HEK293 (cell line): ENCODE results near the gene SLC66A2.
"Not testable (repeated sequence)": the region's sequence is repeated elsewhere in the genome, so short reads cannot be mapped to it uniquely, and the experiment has no call there.

Source experiments
- CTCF ChIA-PET: fragments of 350-600 bp; formaldehyde crosslinking; extraction: SDS; loops from one replicate; lab custom pipeline; 2021; ENCODE audit warnings: antibody characterized with exemption; lab: Yijun Ruan, JAX
- POLR2A ChIA-PET: fragments of 300-600 bp; formaldehyde crosslinking; extraction: SDS; loops from one replicate; lab custom pipeline; 2020; ENCODE audit warnings: antibody characterized with exemption, inconsistent platforms; lab: Yijun Ruan, JAX
- H3K27ac ChIP-seq: fragments of 200-500 bp; sonication (Bioruptor generic); 2 replicates; pipeline ENCODE4 v1.5.1; 2014; ENCODE audit warnings: low read depth, low read length, control low read depth, inconsistent platforms; ENCODE audit errors: extremely low read depth
- H3K36me3 ChIP-seq, 2 experiments: fragments of 200-500 bp in 1 of 2; sonication (Bioruptor generic) in 1 of 2; 1 replicate in 1 of 2; 2 replicates in 1 of 2; pipeline ENCODE4 v1.5.1; 2014 to 2017; ENCODE audit warnings: inconsistent platforms in 2 of 2, low read length in 2 of 2; ENCODE audit not compliant: control insufficient read depth in 2 of 2, insufficient read depth in 1 of 2
- H3K4me1 ChIP-seq: fragments of 200-500 bp; sonication (Bioruptor generic); 2 replicates; pipeline ENCODE4 v1.5.1; 2014; ENCODE audit warnings: mild to moderate bottlenecking, low read length, inconsistent platforms; ENCODE audit not compliant: control insufficient read depth, insufficient read depth
- H3K4me3 ChIP-seq: 2 replicates; pipeline ENCODE4 v1.5.1; 2011; ENCODE audit warnings: low read depth, mild to moderate bottlenecking, control low read depth, low read length, moderate library complexity
- H3K9me3 ChIP-seq: fragments of 200-500 bp; sonication (Bioruptor generic); 2 replicates; pipeline ENCODE4 v1.5.1; 2014; ENCODE audit warnings: low read depth, low read length, inconsistent platforms; ENCODE audit not compliant: control insufficient read depth, insufficient read depth
- GFI1B ChIP-seq: fragments of 450-650 bp; formaldehyde crosslinking; IDR thresholded peaks from 2 replicates; pipeline ENCODE4 v1.5.1; 2016; ENCODE audit warnings: missing biosample characterization, missing genetic modification characterization
- IKZF3 ChIP-seq: fragments of 450-650 bp; IDR thresholded peaks from 2 replicates; pipeline ENCODE4 v1.5.0; 2018; ENCODE audit warnings: missing biosample characterization, mild to moderate bottlenecking, missing genetic modification characterization, moderate library complexity
- KLF1 ChIP-seq: fragments of 450-650 bp; formaldehyde crosslinking; IDR thresholded peaks from 2 replicates; pipeline ENCODE4 v1.5.1; 2016; ENCODE audit warnings: missing biosample characterization, missing genetic modification characterization
- ZBTB48 ChIP-seq: fragments of 450-650 bp; formaldehyde crosslinking; IDR thresholded peaks from 2 replicates; pipeline ENCODE4 v1.5.1; 2016; ENCODE audit warnings: missing biosample characterization, missing genetic modification characterization
- ZNF10 ChIP-seq: fragments of 450-650 bp; formaldehyde crosslinking; IDR thresholded peaks from 2 replicates; pipeline ENCODE4 v1.5.1; 2017; ENCODE audit warnings: missing biosample characterization, missing genetic modification characterization
- ZNF19 ChIP-seq: fragments of 450-650 bp; formaldehyde crosslinking; IDR thresholded peaks from 2 replicates; pipeline ENCODE4; 2016; ENCODE audit warnings: missing biosample characterization, missing genetic modification characterization, low read depth
- ZNF302 ChIP-seq: fragments of 450-650 bp; formaldehyde crosslinking; IDR thresholded peaks from 2 replicates; pipeline ENCODE4 v1.5.1; 2016; ENCODE audit warnings: missing biosample characterization, missing genetic modification characterization, low read depth
- ZNF391 ChIP-seq: fragments of 450-650 bp; formaldehyde crosslinking; IDR thresholded peaks from 2 replicates; pipeline ENCODE4 v1.5.1; 2016; ENCODE audit warnings: low read depth, missing biosample characterization, missing genetic modification characterization, borderline replicate concordance
- ZNF394 ChIP-seq: fragments of 450-650 bp; formaldehyde crosslinking; IDR thresholded peaks from 2 replicates; pipeline ENCODE4 v1.5.1; 2016; ENCODE audit warnings: missing biosample characterization, missing genetic modification characterization, mild to moderate bottlenecking, moderate library complexity, borderline replicate concordance
- ZNF510 ChIP-seq: fragments of 450-650 bp; formaldehyde crosslinking; IDR thresholded peaks from 2 replicates; pipeline ENCODE4 v1.5.1; 2018; ENCODE audit warnings: mild to moderate bottlenecking, missing genetic modification characterization, missing biosample characterization; ENCODE audit not compliant: insufficient replicate concordance
- ZNF521 ChIP-seq: fragments of 450-650 bp; formaldehyde crosslinking; IDR thresholded peaks from 2 replicates; pipeline ENCODE4 v1.5.1; 2017; ENCODE audit warnings: missing biosample characterization, mild to moderate bottlenecking, missing genetic modification characterization
- ZNF548 ChIP-seq: fragments of 450-650 bp; formaldehyde crosslinking; IDR thresholded peaks from 2 replicates; pipeline ENCODE4 v1.5.1; 2016; ENCODE audit warnings: missing biosample characterization, missing genetic modification characterization
- ZNF555 ChIP-seq: fragments of 450-650 bp; formaldehyde crosslinking; conservative IDR thresholded peaks from 2 replicates; pipeline ENCODE4 v1.5.1; 2017; ENCODE audit warnings: missing biosample characterization, mild to moderate bottlenecking, missing genetic modification characterization, inconsistent platforms
- ZNF677 ChIP-seq: fragments of 450-650 bp; IDR thresholded peaks from 2 replicates; pipeline ENCODE4 v1.5.0; 2018; ENCODE audit warnings: missing biosample characterization, mild to moderate bottlenecking, missing genetic modification characterization, moderate library complexity
- ZNF747 ChIP-seq: fragments of 450-650 bp; formaldehyde crosslinking; IDR thresholded peaks from 2 replicates; pipeline ENCODE4 v1.5.1; 2016; ENCODE audit warnings: missing biosample characterization, missing genetic modification characterization
- ZNF837 ChIP-seq: fragments of 450-650 bp; formaldehyde crosslinking; IDR thresholded peaks from 2 replicates; pipeline ENCODE4 v1.5.1; 2016; ENCODE audit warnings: missing biosample characterization, missing genetic modification characterization
- TF ChIP-seq, protein P1 (sequence below): fragments of 450-650 bp; formaldehyde crosslinking; IDR thresholded peaks from 2 replicates; pipeline ENCODE4 v1.5.1; 2016; ENCODE audit warnings: missing biosample characterization, missing genetic modification characterization
- TF ChIP-seq, protein P2 (sequence below): fragments of 450-650 bp; formaldehyde crosslinking; IDR thresholded peaks from 2 replicates; pipeline ENCODE4 v1.5.1; 2017; ENCODE audit warnings: missing biosample characterization, mild to moderate bottlenecking, missing genetic modification characterization, moderate library complexity
- TF ChIP-seq, protein P3 (sequence below): fragments of 450-650 bp; formaldehyde crosslinking; IDR thresholded peaks from 2 replicates; pipeline ENCODE4 v1.5.1; 2016; ENCODE audit warnings: missing biosample characterization, missing genetic modification characterization

The SLC66A2 gene

DNA sequence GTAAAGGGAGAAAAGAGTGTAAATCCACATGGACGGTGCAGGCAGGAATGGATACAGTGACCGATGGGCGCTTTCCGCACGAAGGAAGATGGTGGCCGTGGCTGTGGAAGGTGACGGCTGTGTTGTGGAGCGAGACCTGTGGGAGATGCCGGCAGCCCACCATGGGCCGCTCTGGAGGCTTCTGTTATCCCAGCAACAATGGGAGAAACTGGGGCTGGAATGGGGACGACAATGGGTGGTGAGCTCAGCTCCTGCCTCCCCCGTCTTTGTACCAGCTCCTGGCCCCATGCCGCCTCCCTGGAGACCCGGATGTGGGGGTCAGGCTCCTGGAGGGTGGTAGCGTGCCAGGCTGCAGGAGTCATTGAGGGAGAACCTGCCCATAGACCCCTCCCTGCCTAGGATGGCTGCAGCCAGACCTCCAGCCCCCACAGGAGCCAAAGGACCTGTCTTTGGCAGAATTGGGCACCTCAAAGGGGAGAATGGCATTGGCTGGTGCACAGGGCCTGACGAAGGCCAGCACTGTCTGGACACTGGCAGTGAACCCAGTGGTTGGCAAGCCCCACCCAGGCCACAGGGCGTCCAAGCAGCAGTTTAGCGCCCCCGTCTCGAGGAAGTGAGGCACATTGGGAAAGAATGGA lies 72.6 kb downstream of the SLC66A2 start:
- Histone ChIP-seq H3K9me3 (no peaks in the 10 kb centered on the region), H3K27ac (no peak overlapping the region), H3K4me1 (no peaks in the 10 kb centered on the region), H3K36me3 (no peaks in the 10 kb centered on the region), H3K4me3 (no peak overlapping the region)
- no peak for TF ChIP-seq ZNF555 (tag by site-specific recombination)
- TF ChIP-seq ZNF747 (tag by site-specific recombination) = no peak
- no peak for TF ChIP-seq ZNF19 (tag by site-specific recombination)
- no peak for TF ChIP-seq ZNF302 (tag by site-specific recombination)
- no peak for TF ChIP-seq KLF1 (tag by site-specific recombination)
- TF ChIP-seq, protein P1, sequence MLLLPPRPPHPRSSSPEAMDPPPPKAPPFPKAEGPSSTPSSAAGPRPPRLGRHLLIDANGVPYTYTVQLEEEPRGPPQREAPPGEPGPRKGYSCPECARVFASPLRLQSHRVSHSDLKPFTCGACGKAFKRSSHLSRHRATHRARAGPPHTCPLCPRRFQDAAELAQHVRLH = no peak
- TF ChIP-seq, protein P2, sequence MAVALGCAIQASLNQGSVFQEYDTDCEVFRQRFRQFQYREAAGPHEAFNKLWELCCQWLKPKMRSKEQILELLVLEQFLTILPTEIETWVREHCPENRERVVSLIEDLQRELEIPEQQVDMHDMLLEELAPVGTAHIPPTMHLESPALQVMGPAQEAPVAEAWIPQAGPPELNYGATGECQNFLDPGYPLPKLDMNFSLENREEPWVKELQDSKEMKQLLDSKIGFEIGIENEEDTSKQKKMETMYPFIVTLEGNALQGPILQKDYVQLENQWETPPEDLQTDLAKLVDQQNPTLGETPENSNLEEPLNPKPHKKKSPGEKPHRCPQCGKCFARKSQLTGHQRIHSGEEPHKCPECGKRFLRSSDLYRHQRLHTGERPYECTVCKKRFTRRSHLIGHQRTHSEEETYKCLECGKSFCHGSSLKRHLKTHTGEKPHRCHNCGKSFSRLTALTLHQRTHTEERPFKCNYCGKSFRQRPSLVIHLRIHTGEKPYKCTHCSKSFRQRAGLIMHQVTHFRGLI = no peak
- no peak for TF ChIP-seq ZBTB48
- no peak for TF ChIP-seq GFI1B (tag by site-specific recombination)
- no peak for TF ChIP-seq ZNF394 (tag by site-specific recombination)
- no peak for TF ChIP-seq ZNF548 (tag by site-specific recombination)
- no peak for TF ChIP-seq ZNF837 (tag by site-specific recombination)
- TF ChIP-seq, protein P3, sequence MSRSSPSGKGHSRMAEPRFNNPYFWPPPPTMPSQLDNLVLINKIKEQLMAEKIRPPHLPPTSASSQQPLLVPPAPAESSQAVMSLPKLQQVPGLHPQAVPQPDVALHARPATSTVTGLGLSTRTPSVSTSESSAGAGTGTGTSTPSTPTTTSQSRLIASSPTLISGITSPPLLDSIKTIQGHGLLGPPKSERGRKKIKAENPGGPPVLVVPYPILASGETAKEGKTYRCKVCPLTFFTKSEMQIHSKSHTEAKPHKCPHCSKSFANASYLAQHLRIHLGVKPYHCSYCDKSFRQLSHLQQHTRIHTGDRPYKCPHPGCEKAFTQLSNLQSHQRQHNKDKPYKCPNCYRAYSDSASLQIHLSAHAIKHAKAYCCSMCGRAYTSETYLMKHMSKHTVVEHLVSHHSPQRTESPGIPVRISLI (tag by site-specific recombination) = no peak
- no peak for TF ChIP-seq ZNF677
- no peak for TF ChIP-seq ZNF521 (tag by site-specific recombination)
- TF ChIP-seq ZNF510 (tag by site-specific recombination) = no peak
- no peak for TF ChIP-seq ZNF391 (tag by site-specific recombination)
- TF ChIP-seq ZNF10 (tag by site-specific recombination) = no peak
- TF ChIP-seq IKZF3 (tag by site-specific recombination) = no peak
- ChIA-PET CTCF (no interaction called here), POLR2A (no interaction called here)

DNA sequence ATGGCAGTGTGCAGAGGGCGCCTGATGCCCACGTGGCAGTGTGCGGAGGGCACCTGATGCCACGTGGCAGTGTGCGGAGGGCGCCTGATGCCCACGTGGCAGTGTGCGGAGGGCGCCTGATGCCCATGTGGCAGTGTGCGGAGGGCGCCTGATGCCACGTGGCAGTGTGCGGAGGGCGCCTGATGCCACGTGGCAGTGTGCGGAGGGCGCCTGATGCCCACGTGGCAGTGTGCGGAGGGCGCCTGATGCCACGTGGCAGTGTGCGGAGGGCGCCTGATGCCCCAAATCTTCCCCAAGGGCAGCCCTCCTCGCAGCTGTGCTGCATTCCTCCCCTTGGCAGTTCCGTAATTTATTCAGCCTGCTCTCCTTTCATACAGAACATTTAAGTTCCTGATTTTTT lies 73.2 kb downstream of the SLC66A2 start:
- H3K4me3 ChIP-seq, POLR2A ChIA-PET, H3K27ac ChIP-seq, H3K4me1 ChIP-seq, H3K36me3 ChIP-seq, H3K9me3 ChIP-seq: not testable (repeated sequence)
- CTCF ChIA-PET = interaction anchor here (0.7 kb wide), 1 partner anchor 16 kb away, joined by 3 read pairs; no protein-coding TSS in a partner anchor
